GM12878 (cell line): Measurements from ENCODE around the gene TMEM109. TPM values are rescaled to one million over a fixed set of nuclear protein-coding genes. Genes with fewer than 3 reads are reported as not detected.

ENCODE experiments used
- ATAC-seq: fragments of 200-7000 bp; cut with Tn5 transposase; 3 replicates; pipeline ENCODE4 v1.9.1; 2020; ENCODE audit warnings: mild to moderate bottlenecking, moderate library complexity
- BruUV-seq: library from RNA; stranded (reverse); fragments of 400-500 nt; replicated peaks from 2 replicates; lab custom pipeline; 2021; lab: Mats Ljungman, UMichigan
- CTCF ChIA-PET: fragments of 300-600 bp; sonication (Branson Sonifier 250); formaldehyde crosslinking; extraction: SDS; loops from one replicate; lab custom pipeline; 2021; ENCODE audit warnings: inconsistent platforms; lab: Yijun Ruan, JAX
- POLR2A ChIA-PET: fragments of 350-600 bp; formaldehyde crosslinking; extraction: SDS; loops from one replicate; lab custom pipeline; 2021; ENCODE audit warnings: inconsistent platforms; lab: Charles Lee
- RAD21 ChIA-PET: fragments of 300-600 bp; sonication (Branson Sonifier 250); formaldehyde crosslinking; loops from one replicate; lab custom pipeline; 2023; ENCODE audit warnings: antibody characterized with exemption; ENCODE audit not compliant: unreplicated experiment; lab: Charles Lee
- SMC1A ChIA-PET: fragments of 300-600 bp; sonication (Branson Sonifier 250); formaldehyde crosslinking; loops from one replicate; lab custom pipeline; 2023; ENCODE audit not compliant: unreplicated experiment, uncharacterized antibody; lab: Charles Lee
- DNase-seq: peaks from one replicate; pipeline ENCODE4 v3.0.0-alpha.2; 2011; ENCODE audit warnings: low read depth, low spot score
- FAIRE-seq: peaks from 3 replicates; lab custom pipeline; 2011; peaks lifted over from hg19 to GRCh38; lab: Jason Lieb, UNC
- H2AFZ ChIP-seq: 2 replicates; pipeline ENCODE4 v1.6.0; 2011; ENCODE audit warnings: low read depth, low read length, control low read depth; ENCODE audit not compliant: control insufficient read depth
- H3K27ac ChIP-seq: 2 replicates; pipeline ENCODE4 v1.5.1; 2011; ENCODE audit warnings: control low read depth; ENCODE audit not compliant: control insufficient read depth, insufficient read depth
- H3K27me3 ChIP-seq, 2 experiments: replicated peaks in 1 of 2; 2 replicates each; pipeline versions ENCODE4 v1.6.0 to v1.6.1; 2011; ENCODE audit warnings: low read length in 1 of 2; ENCODE audit not compliant: control insufficient read depth in 2 of 2, insufficient read depth in 2 of 2
- H3K36me3 ChIP-seq, 2 experiments: 2 replicates each; pipeline ENCODE4 v1.5.1; 2011; ENCODE audit warnings: low read length in 1 of 2; ENCODE audit not compliant: control insufficient read depth in 2 of 2, insufficient read depth in 2 of 2
- H3K4me1 ChIP-seq: 2 replicates; pipeline ENCODE4 v1.6.1; 2011; ENCODE audit warnings: mild to moderate bottlenecking, low read length, moderate library complexity, mixed read lengths; ENCODE audit not compliant: control insufficient read depth, insufficient read depth
- H3K4me2 ChIP-seq: 2 replicates; pipeline ENCODE4 v1.6.0; 2011; ENCODE audit warnings: control low read depth; ENCODE audit not compliant: control insufficient read depth, insufficient read depth
- H3K4me3 ChIP-seq: fragments of 200-600 bp; sonication (generic); 2 replicates; pipeline ENCODE4 v1.5.1; 2016
- H3K79me2 ChIP-seq: 2 replicates; pipeline ENCODE4 v1.6.0; 2011; ENCODE audit warnings: low read length; ENCODE audit not compliant: control insufficient read depth, insufficient read depth
- H3K9ac ChIP-seq: 2 replicates; pipeline ENCODE4 v1.8.0; 2011; ENCODE audit warnings: low read length, control low read depth, mixed read lengths; ENCODE audit not compliant: control insufficient read depth, insufficient read depth
- H3K9me3 ChIP-seq: replicated peaks from 3 replicates; pipeline ENCODE4 v1.5.1; 2011; ENCODE audit warnings: mild to moderate bottlenecking, low read length; ENCODE audit not compliant: control insufficient read depth, insufficient read depth
- H4K20me1 ChIP-seq: 2 replicates; pipeline ENCODE4 v1.6.0; 2011; ENCODE audit not compliant: control insufficient read depth, insufficient read depth
- BMI1 ChIP-seq: fragments of 450-650 bp; IDR thresholded peaks from 2 replicates; pipeline ENCODE4 v1.6.1; 2016; ENCODE audit warnings: mild to moderate bottlenecking, moderate library complexity, borderline replicate concordance
- HDAC6 ChIP-seq: fragments of 200-600 bp; sonication (generic); IDR thresholded peaks from one replicate; pipeline ENCODE4 v1.8.0; 2017; ENCODE audit warnings: antibody characterized with exemption; ENCODE audit not compliant: unreplicated experiment
- MYC ChIP-seq: IDR thresholded peaks from 2 replicates; pipeline ENCODE4 v1.6.1; 2011; ENCODE audit warnings: mild to moderate bottlenecking, low read length, moderate library complexity, inconsistent platforms; ENCODE audit not compliant: insufficient read depth, insufficient replicate concordance, insufficient read length, severe bottlenecking
- RBBP5 ChIP-seq: fragments of 200-600 bp; sonication (generic); conservative IDR thresholded peaks from 2 replicates; pipeline ENCODE4 v1.6.1; 2016
- SRF ChIP-seq, 2 experiments: IDR thresholded peaks; 2 replicates each; pipeline ENCODE4 v1.6.1; 2011; ENCODE audit warnings: low read depth in 2 of 2, low read length in 2 of 2, mild to moderate bottlenecking in 1 of 2, moderate library complexity in 1 of 2
- ZZZ3 ChIP-seq: IDR thresholded peaks from 2 replicates; pipeline ENCODE4 v1.6.1; 2011; ENCODE audit warnings: low read depth; ENCODE audit not compliant: control insufficient read depth, insufficient read length
- WGBS: methylation state at CpG from one replicate; pipeline ENCODE4 v1.1.6; 2016; ENCODE audit warnings: low lambda C conversion rate; ENCODE audit not compliant: insufficient replicate concordance, insufficient coverage; ENCODE audit errors: missing lambda C conversion rate; 5-methylcytosine and 5-hydroxymethylcytosine counted together
- in situ Hi-C: fragments of 300-500 bp; cut with MboI; formaldehyde crosslinking; loops from 9 replicates; pipeline ENCODE4 v1.14.3; 2018; ENCODE audit warnings: mixed read lengths
- intact Hi-C: fragments of 100-400 bp; cut with micrococcal nuclease; formaldehyde crosslinking; loops from one replicate; pipeline ENCODE4 v1.14.2; 2022; ENCODE audit not compliant: unreplicated experiment
- polyA plus RNA-seq, 11 experiments: library from polyadenylated mRNA; depleted of rRNA in 4 of 11; unstranded in 6 of 11; stranded (reverse) in 5 of 11; fragments of >200 nt; fragmentation: Nextera tagmentation in 4 of 11; fragmentation: Illumina TruSeq in 1 of 11; extraction: Ambion mirVana in 4 of 11; extraction: Trizol in 1 of 11; gene quantifications; 1 replicate in 1 of 11; 2 replicates in 10 of 11; pipeline versions ENCODE4 v1.2.1 to v1.2.3, GENCODE V29; 2011 to 2016; ENCODE audit warnings: inconsistent platforms in 2 of 11, missing spikeins in 2 of 11, low read depth in 1 of 11
- total RNA-seq, 4 experiments: library from RNA; depleted of rRNA in 3 of 4; stranded (reverse); fragments of >200 nt in 3 of 4; fragmentation: Illumina TruSeq in 1 of 4; extraction: Trizol in 1 of 4; gene quantifications; 2 replicates each; pipeline versions ENCODE4 v1.2.1 to v1.2.3, GENCODE V29; 2013 to 2021
- TF ChIP-seq, protein P1 (sequence below): fragments of 450-650 bp; IDR thresholded peaks from 2 replicates; pipeline ENCODE4 v1.6.1; 2017; ENCODE audit warnings: mild to moderate bottlenecking, low read depth, inconsistent platforms; ENCODE audit not compliant: poor library complexity, severe bottlenecking

TMEM109 gene
- total and polyA plus RNA-seq, 10 of the 15 experiments (the other 5 are each of a cell fraction or from before 2014, with no cell fraction given): 21.9 to 199 (median 85.2) TPM

DNA sequence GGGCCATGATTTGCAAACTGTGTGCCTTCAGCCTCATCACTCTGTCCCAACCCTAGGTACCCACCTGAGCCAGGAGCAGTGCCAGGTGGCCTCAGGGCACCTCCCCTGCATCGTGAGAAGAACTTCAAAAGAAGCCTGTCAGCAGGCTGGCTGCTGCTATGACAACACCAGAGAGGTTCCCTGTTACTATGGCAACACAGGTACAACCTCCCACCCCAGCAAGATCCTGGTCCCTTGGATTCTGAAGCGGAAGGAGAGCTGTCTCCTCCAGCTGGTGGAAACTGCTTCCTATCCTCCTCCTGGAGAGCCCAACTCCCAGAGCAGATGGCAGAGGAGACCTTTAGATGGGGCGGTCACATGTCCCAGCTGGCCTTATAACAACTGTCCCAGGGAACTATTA is 43.7 kb upstream of the TMEM109 start:
- 31% methylated on average over 3 of the region's 3 CpGs for WGBS
- ATAC-seq: no peak
- Histone ChIP-seq H3K79me2 (no peaks in the 10 kb centered on the region), H2AFZ (no peak overlapping the region), H3K27ac (no peak overlapping the region), H4K20me1 (no peaks in the 10 kb centered on the region), H3K27me3 (no peaks in the 10 kb centered on the region), H3K4me2 (no peak overlapping the region), H3K4me3 (no peak overlapping the region), H3K9me3 (no peaks in the 10 kb centered on the region), H3K9ac (no peak overlapping the region), H3K4me1 (no peaks in the 10 kb centered on the region), H3K36me3 (no peaks in the 10 kb centered on the region; a peak in 2 of 4 replicates)
- ChIA-PET CTCF (interaction anchor here (0.7 to 1.0 kb wide), 2 partner anchors 14 to 260 kb away, joined by 3 read pairs; no protein-coding TSS in a partner anchor), POLR2A (no interaction called here), RAD21 (no interaction called here), SMC1A (interaction anchor here (1.2 kb wide), 1 partner anchor 17 kb away, joined by 4 read pairs; no protein-coding TSS in a partner anchor)
- no peak for DNase-seq
- intact Hi-C loops: no loop called here
- no peak for TF ChIP-seq HDAC6
- TF ChIP-seq ZZZ3: no peak
- TF ChIP-seq, protein P1, sequence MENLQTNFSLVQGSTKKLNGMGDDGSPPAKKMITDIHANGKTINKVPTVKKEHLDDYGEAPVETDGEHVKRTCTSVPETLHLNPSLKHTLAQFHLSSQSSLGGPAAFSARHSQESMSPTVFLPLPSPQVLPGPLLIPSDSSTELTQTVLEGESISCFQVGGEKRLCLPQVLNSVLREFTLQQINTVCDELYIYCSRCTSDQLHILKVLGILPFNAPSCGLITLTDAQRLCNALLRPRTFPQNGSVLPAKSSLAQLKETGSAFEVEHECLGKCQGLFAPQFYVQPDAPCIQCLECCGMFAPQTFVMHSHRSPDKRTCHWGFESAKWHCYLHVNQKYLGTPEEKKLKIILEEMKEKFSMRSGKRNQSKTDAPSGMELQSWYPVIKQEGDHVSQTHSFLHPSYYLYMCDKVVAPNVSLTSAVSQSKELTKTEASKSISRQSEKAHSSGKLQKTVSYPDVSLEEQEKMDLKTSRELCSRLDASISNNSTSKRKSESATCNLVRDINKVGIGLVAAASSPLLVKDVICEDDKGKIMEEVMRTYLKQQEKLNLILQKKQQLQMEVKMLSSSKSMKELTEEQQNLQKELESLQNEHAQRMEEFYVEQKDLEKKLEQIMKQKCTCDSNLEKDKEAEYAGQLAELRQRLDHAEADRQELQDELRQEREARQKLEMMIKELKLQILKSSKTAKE: no peak
- TF ChIP-seq MYC: no peak
- TF ChIP-seq BMI1: peak; percentile 37; the same call in 1 of the 2 replicates
- no peak for TF ChIP-seq SRF (IDR thresholded peaks at IDR 0.05; ENCODE audit: low read depth in 2 of 2, low read length in 2 of 2)
- no peak for TF ChIP-seq RBBP5
- no peak for FAIRE-seq
- no TSS peak for BruUV-seq
- in situ Hi-C loops: no loop called here
